ENCODE data around the gene NBDY. TPM values are rescaled to one million over a fixed set of nuclear protein-coding genes. Genes with fewer than 3 reads are reported as not detected.

NBDY gene
- polyA plus RNA-seq, 2 of the 4 experiments (the other 2 are of a cell fraction): 48.0 to 64.8 TPM

DNA sequence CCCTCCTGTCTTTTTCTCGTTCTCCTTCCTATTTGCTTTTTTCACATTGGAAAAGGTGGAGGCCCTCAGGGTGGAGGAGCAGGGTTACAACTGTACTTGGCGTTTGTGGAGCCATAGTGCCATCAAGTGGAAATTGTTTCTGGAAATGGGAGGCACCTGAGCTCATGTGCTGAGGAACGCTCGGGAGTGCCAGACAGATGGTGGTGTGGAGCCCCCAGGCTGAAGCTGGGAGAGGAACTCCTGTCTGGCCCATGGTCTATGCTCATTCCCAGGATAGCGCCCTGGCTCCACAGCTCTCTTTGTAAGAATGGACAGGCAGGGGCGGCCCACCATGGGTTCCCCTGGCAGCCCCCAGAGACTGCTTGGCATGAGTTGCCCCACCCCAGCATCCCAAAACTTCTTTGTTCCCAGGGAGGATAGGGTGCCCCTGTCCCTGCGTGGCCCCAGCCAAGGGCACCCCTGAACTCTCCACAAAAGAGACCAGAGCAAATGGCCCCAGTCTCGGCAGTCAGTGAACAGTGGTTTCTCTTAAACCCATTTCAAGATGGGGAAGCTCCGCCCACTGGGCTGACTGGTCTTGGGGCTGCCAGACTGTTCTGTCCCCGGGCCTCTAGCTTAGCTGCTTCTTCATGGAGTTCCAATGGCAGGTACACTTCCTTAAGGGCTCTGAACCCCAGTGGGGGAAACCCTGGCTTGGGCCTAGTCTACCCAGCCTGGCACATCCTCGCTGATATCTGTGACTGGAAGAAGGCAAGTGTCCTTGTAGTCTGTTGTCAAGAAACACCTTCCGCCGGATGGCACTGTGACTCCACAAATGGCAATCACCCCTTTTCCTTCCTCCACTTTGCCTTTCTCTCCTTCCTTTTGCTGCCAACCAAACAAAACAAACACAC lies 70.1 kb downstream of the NBDY start (continued):
- TF ChIP-seq ESRRA (IDR thresholded peaks at IDR 0.05; ENCODE audit: borderline replicate concordance, low read length): no peak
- TF ChIP-seq RFX5 (IDR thresholded peaks at IDR 0.05): no peak
- TF ChIP-seq FOSL2 (IDR thresholded peaks at IDR 0.05): no peak
- no peak for TF ChIP-seq FOSL2 (CRISPR knock-in tag; IDR thresholded peaks at IDR 0.05)
- TF ChIP-seq RAD21 (conservative IDR thresholded peaks at IDR 0.05 in 1 of 2, IDR thresholded peaks at IDR 0.05 in 1 of 2): no peak
- TF ChIP-seq BHLHE40 (IDR thresholded peaks at IDR 0.05; ENCODE audit: low read depth, low read length): no peak

- H3K4me1 ChIP-seq: no peaks in the 10 kb centered on the region
- no peak overlapping the region for H3K27ac ChIP-seq
- H3K9me3 ChIP-seq: no peaks in the 10 kb centered on the region
- ChIA-PET CTCF (no interaction called here), POLR2A (no interaction called here)
- WGBS (ENCODE audit: missing lambda C conversion rate): 68% methylated on average over 3 of the region's 3 CpGs
- no peak overlapping the region for H3K4me2 ChIP-seq
- FAIRE-seq (no peak), ATAC-seq (no peak), DNase-seq (ENCODE audit: low read depth in 1 of 2, low spot score in 1 of 2) (no peak)
- no peak for TF ChIP-seq MAFK (IDR thresholded peaks at IDR 0.05; ENCODE audit: partially characterized antibody)
- TF ChIP-seq HOXA7 (CRISPR knock-in tag; IDR thresholded peaks at IDR 0.05): no peak
- TF ChIP-seq SMC3 (IDR thresholded peaks at IDR 0.05): no peak
- TF ChIP-seq HOXB13 (CRISPR knock-in tag; IDR thresholded peaks at IDR 0.05; ENCODE audit: low read depth): no peak
- TF ChIP-seq FOSL2 (IDR thresholded peaks at IDR 0.05): no peak
- TF ChIP-seq FOSL2 (CRISPR knock-in tag; IDR thresholded peaks at IDR 0.05): no peak
- TF ChIP-seq, protein P1, sequence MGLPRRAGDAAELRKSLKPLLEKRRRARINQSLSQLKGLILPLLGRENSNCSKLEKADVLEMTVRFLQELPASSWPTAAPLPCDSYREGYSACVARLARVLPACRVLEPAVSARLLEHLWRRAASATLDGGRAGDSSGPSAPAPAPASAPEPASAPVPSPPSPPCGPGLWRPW (IDR thresholded peaks at IDR 0.05): no peak
- no peak for TF ChIP-seq BCL3 (IDR thresholded peaks at IDR 0.05)
- no peak for TF ChIP-seq E2F6 (IDR thresholded peaks at IDR 0.05; ENCODE audit: borderline replicate concordance, low read depth)
- no peak for TF ChIP-seq ZSCAN20 (CRISPR knock-in tag; IDR thresholded peaks at IDR 0.05)
- TF ChIP-seq, protein P2, sequence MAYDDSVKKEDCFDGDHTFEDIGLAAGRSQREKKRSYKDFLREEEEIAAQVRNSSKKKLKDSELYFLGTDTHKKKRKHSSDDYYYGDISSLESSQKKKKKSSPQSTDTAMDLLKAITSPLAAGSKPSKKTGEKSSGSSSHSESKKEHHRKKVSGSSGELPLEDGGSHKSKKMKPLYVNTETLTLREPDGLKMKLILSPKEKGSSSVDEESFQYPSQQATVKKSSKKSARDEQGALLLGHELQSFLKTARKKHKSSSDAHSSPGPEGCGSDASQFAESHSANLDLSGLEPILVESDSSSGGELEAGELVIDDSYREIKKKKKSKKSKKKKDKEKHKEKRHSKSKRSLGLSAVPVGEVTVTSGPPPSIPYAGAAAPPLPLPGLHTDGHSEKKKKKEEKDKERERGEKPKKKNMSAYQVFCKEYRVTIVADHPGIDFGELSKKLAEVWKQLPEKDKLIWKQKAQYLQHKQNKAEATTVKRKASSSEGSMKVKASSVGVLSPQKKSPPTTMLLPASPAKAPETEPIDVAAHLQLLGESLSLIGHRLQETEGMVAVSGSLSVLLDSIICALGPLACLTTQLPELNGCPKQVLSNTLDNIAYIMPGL (CRISPR knock-in tag; IDR thresholded peaks at IDR 0.05; ENCODE audit: borderline replicate concordance): no peak
- no peak for TF ChIP-seq TP53 (CRISPR knock-in tag; IDR thresholded peaks at IDR 0.05)
- TF ChIP-seq HEYL (CRISPR knock-in tag; IDR thresholded peaks at IDR 0.05): no peak
- no peak overlapping the region for H3K4me3 ChIP-seq
Observed at GRCh38 chrX:56800307-56800706, 71.3 kb downstream of the NBDY start.

DNA sequence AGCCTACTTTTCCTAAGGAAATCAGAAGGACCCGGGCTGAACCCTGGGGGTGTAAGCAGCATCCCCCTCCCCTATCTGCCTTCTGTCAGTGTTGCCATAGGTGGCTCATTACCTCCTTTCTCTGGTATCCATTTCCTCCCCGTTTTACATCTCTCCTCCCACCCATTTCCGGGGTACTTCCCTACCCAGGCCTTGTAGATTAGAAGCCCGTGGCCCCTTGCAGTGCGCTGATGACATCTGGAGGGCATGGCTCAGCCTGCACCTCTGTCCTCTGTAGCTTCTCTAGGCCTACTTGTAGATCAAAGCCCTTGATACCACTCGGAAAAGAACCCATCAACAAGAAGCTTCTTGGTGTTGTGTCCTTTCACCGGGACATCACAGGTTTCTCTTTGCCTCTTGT lies 71.8 kb downstream of the NBDY start:
- WGBS (ENCODE audit: missing lambda C conversion rate): 80% methylated on average over 7 of the region's 7 CpGs
- Histone ChIP-seq H3K27ac (no peak overlapping the region), H3K4me3 (no peak overlapping the region), H3K4me1 (no peaks in the 10 kb centered on the region), H3K9me3 (no peaks in the 10 kb centered on the region), H3K4me2 (no peak overlapping the region)
- ATAC-seq: no peak
- POLR2A ChIA-PET: no interaction called here
- CTCF ChIA-PET: no interaction called here
- FAIRE-seq: no peak
- no peak for DNase-seq (ENCODE audit: low read depth in 1 of 2, low spot score in 1 of 2)
- no peak for TF ChIP-seq ZC3H11A (IDR thresholded peaks at IDR 0.05)
- no peak for TF ChIP-seq CBX2 (IDR thresholded peaks at IDR 0.05; ENCODE audit: borderline replicate concordance, low read depth)
- no peak for TF ChIP-seq HOXB13 (CRISPR knock-in tag; IDR thresholded peaks at IDR 0.05; ENCODE audit: low read depth)
- no peak for TF ChIP-seq EP300 (IDR thresholded peaks at IDR 0.05)
- TF ChIP-seq, protein P3, sequence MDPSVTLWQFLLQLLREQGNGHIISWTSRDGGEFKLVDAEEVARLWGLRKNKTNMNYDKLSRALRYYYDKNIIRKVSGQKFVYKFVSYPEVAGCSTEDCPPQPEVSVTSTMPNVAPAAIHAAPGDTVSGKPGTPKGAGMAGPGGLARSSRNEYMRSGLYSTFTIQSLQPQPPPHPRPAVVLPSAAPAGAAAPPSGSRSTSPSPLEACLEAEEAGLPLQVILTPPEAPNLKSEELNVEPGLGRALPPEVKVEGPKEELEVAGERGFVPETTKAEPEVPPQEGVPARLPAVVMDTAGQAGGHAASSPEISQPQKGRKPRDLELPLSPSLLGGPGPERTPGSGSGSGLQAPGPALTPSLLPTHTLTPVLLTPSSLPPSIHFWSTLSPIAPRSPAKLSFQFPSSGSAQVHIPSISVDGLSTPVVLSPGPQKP (IDR thresholded peaks at IDR 0.05; ENCODE audit: low read depth, low read length): no peak
- TF ChIP-seq, protein P2 (CRISPR knock-in tag; IDR thresholded peaks at IDR 0.05; ENCODE audit: borderline replicate concordance): no peak
- no peak for TF ChIP-seq HEYL (CRISPR knock-in tag; IDR thresholded peaks at IDR 0.05)
- TF ChIP-seq HDAC2 (IDR thresholded peaks at IDR 0.05): no peak
- TF ChIP-seq KDM5A (IDR thresholded peaks at IDR 0.05): no peak
- no peak for TF ChIP-seq RCOR1 (IDR thresholded peaks at IDR 0.05; ENCODE audit: low read depth, low read length)
- TF ChIP-seq SREBF2 (IDR thresholded peaks at IDR 0.05): no peak
- TF ChIP-seq KDM1A (IDR thresholded peaks at IDR 0.05; ENCODE audit: low read depth): no peak
- TF ChIP-seq CHD4 (IDR thresholded peaks at IDR 0.05; ENCODE audit: borderline replicate concordance): no peak
- TF ChIP-seq MAZ (IDR thresholded peaks at IDR 0.05; ENCODE audit: borderline replicate concordance, low read depth, low read length): no peak
- no peak for TF ChIP-seq RAD21 (conservative IDR thresholded peaks at IDR 0.05 in 1 of 2, IDR thresholded peaks at IDR 0.05 in 1 of 2)
